Measurements from ENCODE around the gene TADA2B.
"Not testable (repeated sequence)": the region's sequence is repeated elsewhere in the genome, so short reads cannot be mapped to it uniquely, and the experiment has no call there.

DNA sequence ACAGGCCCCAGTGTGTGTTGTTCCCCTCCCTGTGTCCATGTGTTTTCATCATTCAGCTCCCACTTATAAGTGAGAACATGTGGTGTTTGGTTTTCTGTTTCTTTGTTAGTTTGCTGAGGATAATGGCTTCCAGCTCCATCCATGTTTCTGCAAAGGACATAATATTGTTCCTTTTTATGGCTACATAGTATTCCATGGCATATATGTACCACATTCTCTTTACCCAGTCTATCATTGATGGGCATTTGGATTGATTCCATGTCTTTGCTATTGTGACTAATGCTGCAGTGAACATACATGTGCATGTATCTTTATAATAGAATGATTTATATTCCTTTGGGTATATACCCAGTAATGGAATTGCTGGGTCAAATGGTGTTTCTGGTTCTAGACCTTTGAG is 36.3 kb downstream of the TADA2B start:
- TF ChIP-seq, protein P1, sequence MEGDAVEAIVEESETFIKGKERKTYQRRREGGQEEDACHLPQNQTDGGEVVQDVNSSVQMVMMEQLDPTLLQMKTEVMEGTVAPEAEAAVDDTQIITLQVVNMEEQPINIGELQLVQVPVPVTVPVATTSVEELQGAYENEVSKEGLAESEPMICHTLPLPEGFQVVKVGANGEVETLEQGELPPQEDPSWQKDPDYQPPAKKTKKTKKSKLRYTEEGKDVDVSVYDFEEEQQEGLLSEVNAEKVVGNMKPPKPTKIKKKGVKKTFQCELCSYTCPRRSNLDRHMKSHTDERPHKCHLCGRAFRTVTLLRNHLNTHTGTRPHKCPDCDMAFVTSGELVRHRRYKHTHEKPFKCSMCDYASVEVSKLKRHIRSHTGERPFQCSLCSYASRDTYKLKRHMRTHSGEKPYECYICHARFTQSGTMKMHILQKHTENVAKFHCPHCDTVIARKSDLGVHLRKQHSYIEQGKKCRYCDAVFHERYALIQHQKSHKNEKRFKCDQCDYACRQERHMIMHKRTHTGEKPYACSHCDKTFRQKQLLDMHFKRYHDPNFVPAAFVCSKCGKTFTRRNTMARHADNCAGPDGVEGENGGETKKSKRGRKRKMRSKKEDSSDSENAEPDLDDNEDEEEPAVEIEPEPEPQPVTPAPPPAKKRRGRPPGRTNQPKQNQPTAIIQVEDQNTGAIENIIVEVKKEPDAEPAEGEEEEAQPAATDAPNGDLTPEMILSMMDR (IDR thresholded peaks at IDR 0.05) = not testable (repeated sequence)
- TF ChIP-seq, protein P2, sequence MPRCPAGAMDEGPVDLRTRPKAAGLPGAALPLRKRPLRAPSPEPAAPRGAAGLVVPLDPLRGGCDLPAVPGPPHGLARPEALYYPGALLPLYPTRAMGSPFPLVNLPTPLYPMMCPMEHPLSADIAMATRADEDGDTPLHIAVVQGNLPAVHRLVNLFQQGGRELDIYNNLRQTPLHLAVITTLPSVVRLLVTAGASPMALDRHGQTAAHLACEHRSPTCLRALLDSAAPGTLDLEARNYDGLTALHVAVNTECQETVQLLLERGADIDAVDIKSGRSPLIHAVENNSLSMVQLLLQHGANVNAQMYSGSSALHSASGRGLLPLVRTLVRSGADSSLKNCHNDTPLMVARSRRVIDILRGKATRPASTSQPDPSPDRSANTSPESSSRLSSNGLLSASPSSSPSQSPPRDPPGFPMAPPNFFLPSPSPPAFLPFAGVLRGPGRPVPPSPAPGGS (IDR thresholded peaks at IDR 0.05) = not testable (repeated sequence)
- TF ChIP-seq EP300 (IDR thresholded peaks at IDR 0.05); SREBF2 (IDR thresholded peaks at IDR 0.05); NR3C1 (IDR thresholded peaks at IDR 0.05); JUN (IDR thresholded peaks at IDR 0.05); SMC3 (IDR thresholded peaks at IDR 0.05); TFCP2L1 (CRISPR knock-in tag; IDR thresholded peaks at IDR 0.05); JUNB (IDR thresholded peaks at IDR 0.05); ESRRA (IDR thresholded peaks at IDR 0.05; ENCODE audit: borderline replicate concordance, low read length); CEBPB (IDR thresholded peaks at IDR 0.05); KDM1A (IDR thresholded peaks at IDR 0.05; ENCODE audit: low read depth): not testable (repeated sequence)
- TF ChIP-seq, protein P3, sequence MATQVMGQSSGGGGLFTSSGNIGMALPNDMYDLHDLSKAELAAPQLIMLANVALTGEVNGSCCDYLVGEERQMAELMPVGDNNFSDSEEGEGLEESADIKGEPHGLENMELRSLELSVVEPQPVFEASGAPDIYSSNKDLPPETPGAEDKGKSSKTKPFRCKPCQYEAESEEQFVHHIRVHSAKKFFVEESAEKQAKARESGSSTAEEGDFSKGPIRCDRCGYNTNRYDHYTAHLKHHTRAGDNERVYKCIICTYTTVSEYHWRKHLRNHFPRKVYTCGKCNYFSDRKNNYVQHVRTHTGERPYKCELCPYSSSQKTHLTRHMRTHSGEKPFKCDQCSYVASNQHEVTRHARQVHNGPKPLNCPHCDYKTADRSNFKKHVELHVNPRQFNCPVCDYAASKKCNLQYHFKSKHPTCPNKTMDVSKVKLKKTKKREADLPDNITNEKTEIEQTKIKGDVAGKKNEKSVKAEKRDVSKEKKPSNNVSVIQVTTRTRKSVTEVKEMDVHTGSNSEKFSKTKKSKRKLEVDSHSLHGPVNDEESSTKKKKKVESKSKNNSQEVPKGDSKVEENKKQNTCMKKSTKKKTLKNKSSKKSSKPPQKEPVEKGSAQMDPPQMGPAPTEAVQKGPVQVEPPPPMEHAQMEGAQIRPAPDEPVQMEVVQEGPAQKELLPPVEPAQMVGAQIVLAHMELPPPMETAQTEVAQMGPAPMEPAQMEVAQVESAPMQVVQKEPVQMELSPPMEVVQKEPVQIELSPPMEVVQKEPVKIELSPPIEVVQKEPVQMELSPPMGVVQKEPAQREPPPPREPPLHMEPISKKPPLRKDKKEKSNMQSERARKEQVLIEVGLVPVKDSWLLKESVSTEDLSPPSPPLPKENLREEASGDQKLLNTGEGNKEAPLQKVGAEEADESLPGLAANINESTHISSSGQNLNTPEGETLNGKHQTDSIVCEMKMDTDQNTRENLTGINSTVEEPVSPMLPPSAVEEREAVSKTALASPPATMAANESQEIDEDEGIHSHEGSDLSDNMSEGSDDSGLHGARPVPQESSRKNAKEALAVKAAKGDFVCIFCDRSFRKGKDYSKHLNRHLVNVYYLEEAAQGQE (IDR thresholded peaks at IDR 0.05) = not testable (repeated sequence)

Measured in A549 (cell line).